ENCODE measurements around the gene IRF8.

DNA sequence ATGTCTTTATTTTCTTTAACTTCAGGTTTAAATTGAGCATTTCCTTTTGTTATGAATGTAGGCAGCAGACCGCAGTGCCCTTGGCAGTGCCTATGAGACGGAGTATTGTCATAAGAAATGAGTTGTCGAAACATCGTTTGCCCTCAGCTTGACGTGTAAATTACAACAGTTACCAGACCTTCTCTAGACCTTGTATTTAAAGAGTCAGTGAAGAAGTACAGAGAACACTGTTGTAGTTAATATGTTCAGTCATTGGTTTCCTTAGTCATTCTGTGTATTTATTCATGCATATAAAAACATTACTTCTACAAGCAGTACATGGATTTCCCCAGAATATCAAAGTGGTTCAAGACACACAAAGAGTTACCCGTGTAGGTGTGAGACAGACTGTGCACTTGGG is 19.0 kb downstream of the IRF8 start:
- TF ChIP-seq, protein P1, sequence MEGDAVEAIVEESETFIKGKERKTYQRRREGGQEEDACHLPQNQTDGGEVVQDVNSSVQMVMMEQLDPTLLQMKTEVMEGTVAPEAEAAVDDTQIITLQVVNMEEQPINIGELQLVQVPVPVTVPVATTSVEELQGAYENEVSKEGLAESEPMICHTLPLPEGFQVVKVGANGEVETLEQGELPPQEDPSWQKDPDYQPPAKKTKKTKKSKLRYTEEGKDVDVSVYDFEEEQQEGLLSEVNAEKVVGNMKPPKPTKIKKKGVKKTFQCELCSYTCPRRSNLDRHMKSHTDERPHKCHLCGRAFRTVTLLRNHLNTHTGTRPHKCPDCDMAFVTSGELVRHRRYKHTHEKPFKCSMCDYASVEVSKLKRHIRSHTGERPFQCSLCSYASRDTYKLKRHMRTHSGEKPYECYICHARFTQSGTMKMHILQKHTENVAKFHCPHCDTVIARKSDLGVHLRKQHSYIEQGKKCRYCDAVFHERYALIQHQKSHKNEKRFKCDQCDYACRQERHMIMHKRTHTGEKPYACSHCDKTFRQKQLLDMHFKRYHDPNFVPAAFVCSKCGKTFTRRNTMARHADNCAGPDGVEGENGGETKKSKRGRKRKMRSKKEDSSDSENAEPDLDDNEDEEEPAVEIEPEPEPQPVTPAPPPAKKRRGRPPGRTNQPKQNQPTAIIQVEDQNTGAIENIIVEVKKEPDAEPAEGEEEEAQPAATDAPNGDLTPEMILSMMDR (conservative IDR thresholded peaks at IDR 0.05 in 1 of 2, IDR thresholded peaks at IDR 0.05 in 1 of 2; ENCODE audit: low read depth in 1 of 2, low read length in 2 of 2): no peak
- no peak for TF ChIP-seq EZH2 (IDR thresholded peaks at IDR 0.05; ENCODE audit: low read length, missing control alignments)
